Neuronal stem cell (in vitro differentiated cells): ENCODE measurements around the gene INO80B.
A peak's percentile ranks its signal among the peaks of the same experiment; 100 is the strongest.

Experiments used
- DNase-seq: peaks from one replicate; pipeline ENCODE4 v3.0.0-alpha.2; 2013; ENCODE audit warnings: low spot score
- H2AFZ ChIP-seq: one replicate; pipeline ENCODE4 v1.6.1; 2013; ENCODE audit warnings: mild to moderate bottlenecking, low read length, inconsistent platforms
- H2AK5ac ChIP-seq: 2 replicates; pipeline ENCODE4 v1.6.1; 2013; ENCODE audit warnings: low read depth, mild to moderate bottlenecking, inconsistent platforms, low read length, moderate library complexity, mixed read lengths
- H2BK120ac ChIP-seq: 2 replicates; pipeline ENCODE4 v1.6.1; 2013; ENCODE audit warnings: low read depth, mild to moderate bottlenecking, inconsistent platforms, low read length, moderate library complexity, mixed read lengths
- H2BK12ac ChIP-seq: one replicate; pipeline ENCODE4 v1.6.1; 2013; ENCODE audit warnings: low read length, inconsistent platforms
- H2BK15ac ChIP-seq: 2 replicates; pipeline ENCODE4 v1.6.1; 2013; ENCODE audit warnings: mild to moderate bottlenecking, low read length, inconsistent platforms, mixed read lengths
- H2BK5ac ChIP-seq: one replicate; pipeline ENCODE4 v1.6.1; 2013; ENCODE audit warnings: inconsistent platforms, mild to moderate bottlenecking, low read length, moderate library complexity
- H3K14ac ChIP-seq: one replicate; pipeline ENCODE4 v1.6.1; 2013; ENCODE audit warnings: low read length, inconsistent platforms
- H3K18ac ChIP-seq: 2 replicates; pipeline ENCODE4 v1.6.1; 2013; ENCODE audit warnings: low read length, inconsistent platforms
- H3K23ac ChIP-seq: 2 replicates; pipeline ENCODE4 v1.6.1; 2013; ENCODE audit warnings: low read depth, mild to moderate bottlenecking, mixed read lengths, low read length, inconsistent platforms; ENCODE audit not compliant: poor library complexity
- H3K27ac ChIP-seq: replicated peaks from 3 replicates; pipeline ENCODE4 v1.5.1; 2013; ENCODE audit warnings: low read length, inconsistent platforms
- H3K27me3 ChIP-seq, 3 experiments: 2 replicates each; pipeline ENCODE4 v1.6.1; 2013; ENCODE audit warnings: low read length in 3 of 3, mild to moderate bottlenecking in 2 of 3, inconsistent platforms in 1 of 3, low read depth in 1 of 3, mixed read lengths in 1 of 3, moderate library complexity in 1 of 3; ENCODE audit not compliant: control insufficient read depth in 3 of 3, insufficient read depth in 3 of 3
- H3K36me3 ChIP-seq, 2 donors: replicated peaks in 1 of 2; 2 replicates each; pipeline ENCODE4 v1.6.1; 2013; ENCODE audit warnings: low read length in 2 of 2; ENCODE audit not compliant: control insufficient read depth in 2 of 2, insufficient read depth in 2 of 2
- H3K4ac ChIP-seq: 2 replicates; pipeline ENCODE4 v1.6.1; 2013; ENCODE audit warnings: inconsistent platforms, mild to moderate bottlenecking, low read length, moderate library complexity
- H3K4me1 ChIP-seq, 2 donors: 1 replicate in 1 of 2; 2 replicates in 1 of 2; pipeline ENCODE4 v1.6.1; 2013; ENCODE audit warnings: low read length in 2 of 2, low read depth in 1 of 2; ENCODE audit not compliant: control insufficient read depth in 2 of 2, insufficient read depth in 1 of 2
- H3K4me2 ChIP-seq: one replicate; pipeline ENCODE4 v1.6.1; 2013; ENCODE audit warnings: mild to moderate bottlenecking, low read length, inconsistent platforms; ENCODE audit not compliant: insufficient read depth, poor library complexity, severe bottlenecking
- H3K4me3 ChIP-seq, 2 donors: 2 replicates each; pipeline ENCODE4 v1.5.1; 2013; ENCODE audit warnings: low read length in 2 of 2, mild to moderate bottlenecking in 2 of 2, inconsistent platforms in 1 of 2, moderate library complexity in 1 of 2
- H3K79me1 ChIP-seq: one replicate; pipeline ENCODE4 v1.6.1; 2013; ENCODE audit warnings: low read depth, mild to moderate bottlenecking, inconsistent platforms, low read length, moderate library complexity
- H3K9ac ChIP-seq: one replicate; pipeline ENCODE4 v1.6.1; 2013; ENCODE audit warnings: mild to moderate bottlenecking, low read depth, low read length, inconsistent platforms; ENCODE audit not compliant: poor library complexity
- H3K9me3 ChIP-seq, 2 donors: replicated peaks in 1 of 2; 2 replicates each; pipeline versions ENCODE3 to v1.6.1; 2013; ENCODE audit warnings: low read length in 2 of 2, mild to moderate bottlenecking in 2 of 2, inconsistent platforms in 1 of 2, low read depth in 1 of 2, mixed read lengths in 1 of 2, moderate library complexity in 1 of 2; ENCODE audit not compliant: control insufficient read depth in 2 of 2, insufficient read depth in 1 of 2
- H4K8ac ChIP-seq: one replicate; pipeline ENCODE4 v1.6.1; 2013; ENCODE audit warnings: low read depth, mild to moderate bottlenecking, inconsistent platforms, low read length, moderate library complexity
- H4K91ac ChIP-seq: one replicate; pipeline ENCODE4 v1.6.1; 2013; ENCODE audit warnings: low read length, low read depth, mild to moderate bottlenecking, inconsistent platforms; ENCODE audit not compliant: poor library complexity
- WGBS, 2 donors: extraction: QIAGEN DNeasy Blood & Tissue Kit; methylation state at CpG; one replicate each; pipeline ENCODE4 v1.1.7; 2013; ENCODE audit warnings: missing lambda C conversion rate in 2 of 2, mixed read lengths in 1 of 2; ENCODE audit not compliant: insufficient read length in 2 of 2, insufficient replicate concordance in 1 of 2; ENCODE audit errors: extremely low coverage in 2 of 2; 5-methylcytosine and 5-hydroxymethylcytosine counted together

INO80B gene

GRCh38 chr2:74474899-74475298 is 20.0 kb downstream of the INO80B start:
- Histone ChIP-seq H3K4ac (no peak overlapping the region), H3K4me2 (no peak overlapping the region), H3K18ac (no peak overlapping the region), H2BK120ac (no peak overlapping the region), H2BK5ac (no peak overlapping the region), H3K27me3 (no peaks in the 10 kb centered on the region), H4K8ac (no peak overlapping the region), H4K91ac (no peak overlapping the region), H3K4me3 (no peak overlapping the region), H3K79me1 (no peaks in the 10 kb centered on the region), H3K14ac (no peak overlapping the region), H2AFZ (no peak overlapping the region), H3K36me3 (peaks cover 24 to 53% of the 10 kb centered on the region in 2 donors), H2AK5ac (no peak overlapping the region), H3K9me3 (no peaks in the 10 kb centered on the region), H2BK15ac (no peak overlapping the region), H3K9ac (no peak overlapping the region), H3K4me1 (peaks cover 6 to 11% of the 10 kb centered on the region in 2 donors), H3K23ac (no peak overlapping the region), H3K27ac (no peak overlapping the region), H2BK12ac (no peak overlapping the region)
- DNase-seq = no peak
- no CpG with 5 or more reads among the region's 5 CpGs for WGBS, 2 donors

- Histone ChIP-seq H3K4me2 (peak overlapping the region; percentile 98), H4K91ac (no peak overlapping the region), H2BK5ac (no peak overlapping the region), H3K18ac (no peak overlapping the region), H3K4me3 (peak overlapping the region; percentile 81 to 85), H3K4ac (no peak overlapping the region), H2BK12ac (no peak overlapping the region), H3K9ac (peak overlapping the region; percentile 99), H3K27me3 (no peaks in the 10 kb centered on the region), H2AK5ac (peak overlapping the region; percentile 91), H2BK15ac (no peak overlapping the region), H3K27ac (no peak overlapping the region), H3K36me3 (peaks cover 14 to 42% of the 10 kb centered on the region in 2 donors), H3K23ac (peak overlapping the region; percentile 98), H3K9me3 (no peaks in the 10 kb centered on the region), H2AFZ (no peak overlapping the region), H3K4me1 (peaks cover 9 to 14% of the 10 kb centered on the region in 2 donors), H3K14ac (no peak overlapping the region), H3K79me1 (peaks cover 12% of the 10 kb centered on the region), H4K8ac (no peak overlapping the region), H2BK120ac (no peak overlapping the region)
- no CpG with 5 or more reads among the region's 3 CpGs for WGBS, 2 donors
- DNase-seq = no peak
Measured at GRCh38 chr2:74481431-74481830, 26.5 kb downstream of the INO80B start.

- no peak for DNase-seq
- peaks cover 9 to 14% of the 10 kb centered on the region in 2 donors for H3K4me1 ChIP-seq
Measured at GRCh38 chr2:74481961-74482800, 27.3 kb downstream of the INO80B start.

More at GRCh38 chr2:74481961-74482800, 27.3 kb downstream of the INO80B start:
- Histone ChIP-seq H4K8ac (peak overlapping the region; percentile 78), H3K27ac (peak overlapping the region; percentile 75), H2BK15ac (peak overlapping the region; percentile 99), H3K4ac (peak overlapping the region; percentile 3), H3K79me1 (peaks cover 12% of the 10 kb centered on the region), H3K27me3 (no peaks in the 10 kb centered on the region), H2AK5ac (peak overlapping the region; percentile 91), H3K9me3 (no peaks in the 10 kb centered on the region), H2BK120ac (peak overlapping the region; percentile 67), H3K14ac (peak overlapping the region; percentile 100), H2BK5ac (peak overlapping the region; percentile 88), H4K91ac (no peak overlapping the region), H3K4me2 (peak overlapping the region; percentile 98), H3K4me3 (peak overlapping the region; percentile 81 to 85), H3K23ac (peak overlapping the region; percentile 98), H3K18ac (peak overlapping the region; percentile 99), H2AFZ (peak overlapping the region; percentile 93), H3K36me3 (peaks cover 12 to 39% of the 10 kb centered on the region in 2 donors), H3K9ac (peak overlapping the region; percentile 99), H2BK12ac (no peak overlapping the region)
- no CpG with 5 or more reads among the region's 80 CpGs for WGBS, 2 donors
